NCI-H526 (cell line): Measurements from ENCODE around the gene MBNL3.

Source experiments
- DNase-seq, 2 experiments: peaks; one replicate each; lab custom pipeline; 2025; lab: John Stamatoyannopoulos, UW

The MBNL3 gene

GRCh38 chrX:132415012-132415411 is 73.8 kb downstream of the MBNL3 start:
- no peak for DNase-seq

GRCh38 chrX:132414404-132414803 is 74.4 kb downstream of the MBNL3 start:
- no peak for DNase-seq

GRCh38 chrX:132413459-132413858 is 75.4 kb downstream of the MBNL3 start:
- peak in 1 of 2 experiments; percentile 3 for DNase-seq

GRCh38 chrX:132412208-132412607 is 76.6 kb downstream of the MBNL3 start:
- no peak for DNase-seq

- no peak for DNase-seq
Observed at GRCh38 chrX:132411310-132411977, 77.4 kb downstream of the MBNL3 start.

- no peak for DNase-seq
Observed at GRCh38 chrX:132409780-132410556, 78.9 kb downstream of the MBNL3 start.

- DNase-seq, result no peak
Observed at GRCh38 chrX:132407691-132408090, 81.1 kb downstream of the MBNL3 start.

- DNase-seq, result no peak
Observed at GRCh38 chrX:132406106-132406505, 82.7 kb downstream of the MBNL3 start.

- no peak for DNase-seq
Observed at GRCh38 chrX:132404266-132404665, 84.6 kb downstream of the MBNL3 start.

- DNase-seq, result peak in 1 of 2 experiments; percentile 24
Observed at GRCh38 chrX:132401935-132402334, 86.9 kb downstream of the MBNL3 start.

- DNase-seq, result no peak
Observed at GRCh38 chrX:132400706-132401105, 88.1 kb downstream of the MBNL3 start.

GRCh38 chrX:132395645-132396044 is 93.2 kb downstream of the MBNL3 start:
- DNase-seq, result no peak

- DNase-seq, result no peak
Observed at GRCh38 chrX:132395026-132395425, 93.8 kb downstream of the MBNL3 start.

GRCh38 chrX:132394591-132394990 is 94.2 kb downstream of the MBNL3 start:
- no peak for DNase-seq

GRCh38 chrX:132393992-132394391 is 94.8 kb downstream of the MBNL3 start:
- DNase-seq, result no peak

- no peak for DNase-seq
Observed at GRCh38 chrX:132393485-132393884, 95.4 kb downstream of the MBNL3 start.

GRCh38 chrX:132393085-132393484 is 95.8 kb downstream of the MBNL3 start:
- no peak for DNase-seq

GRCh38 chrX:132390792-132391191 is 98.0 kb downstream of the MBNL3 start:
- DNase-seq, result no peak

GRCh38 chrX:132389480-132389879 is 99.4 kb downstream of the MBNL3 start:
- DNase-seq, result no peak

- no peak for DNase-seq
Observed at GRCh38 chrX:132388371-132388770, 100.5 kb downstream of the MBNL3 start.

GRCh38 chrX:132384301-132384700 is 104.5 kb downstream of the MBNL3 start:
- DNase-seq, result no peak

- DNase-seq, result no peak
Observed at GRCh38 chrX:132382068-132382467, 106.8 kb downstream of the MBNL3 start.

GRCh38 chrX:132378281-132378680 is 110.6 kb downstream of the MBNL3 start:
- no peak for DNase-seq

- no peak for DNase-seq
Observed at GRCh38 chrX:132375941-132376340, 112.9 kb downstream of the MBNL3 start.
